CMK (cell line): Measurements from ENCODE around the gene PIK3CD.

ENCODE experiments used
- DNase-seq: peaks from one replicate; pipeline ENCODE4 v3.0.0-alpha.2; 2010; ENCODE audit warnings: low read depth

PIK3CD gene

DNA sequence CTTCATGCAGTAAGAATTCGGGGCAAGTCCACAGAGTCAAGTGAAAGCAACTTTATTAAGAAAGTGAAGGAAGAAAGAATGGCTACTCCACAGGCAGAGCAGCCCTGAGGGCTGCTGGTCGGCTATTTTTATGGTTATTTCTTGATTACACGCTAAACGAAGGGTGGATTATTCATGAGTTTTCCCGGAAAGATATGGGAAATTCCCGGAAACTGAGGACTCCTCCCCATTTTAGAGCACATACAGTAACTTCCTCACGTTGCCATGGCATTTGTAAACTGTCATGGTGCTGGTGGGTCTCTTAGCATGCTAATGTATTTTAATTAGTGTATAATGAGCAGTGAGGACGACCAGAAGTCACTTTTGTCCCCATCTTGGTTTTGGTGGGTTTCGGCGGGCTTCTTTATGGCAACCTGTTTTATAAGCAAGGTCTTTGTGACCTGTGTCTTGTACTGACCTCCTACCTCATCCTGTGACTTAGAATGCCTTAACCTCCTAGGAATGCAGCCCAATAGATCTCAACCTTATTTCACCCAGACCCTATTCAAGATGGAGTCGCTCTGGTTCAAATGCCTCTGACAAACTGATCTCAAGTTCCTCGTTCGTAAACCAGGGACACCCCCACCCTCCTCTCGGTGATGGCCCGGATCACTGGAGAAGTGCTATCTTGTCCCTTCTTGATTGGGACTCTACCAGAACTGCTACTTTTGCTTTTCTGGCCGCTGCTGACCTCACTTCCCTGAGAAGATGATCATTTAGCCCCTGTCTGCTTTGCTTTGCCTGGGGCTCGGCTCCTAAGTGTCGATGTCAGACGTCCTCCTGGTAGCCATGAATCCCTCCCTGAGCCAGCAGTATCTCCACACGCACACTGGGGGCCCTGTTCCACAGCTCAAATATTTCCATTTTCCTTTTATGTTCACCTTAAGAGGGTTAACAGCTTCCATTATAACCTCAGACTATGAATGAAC lies 123.5 kb downstream of the PIK3CD start:
- DNase-seq, result no peak

DNA sequence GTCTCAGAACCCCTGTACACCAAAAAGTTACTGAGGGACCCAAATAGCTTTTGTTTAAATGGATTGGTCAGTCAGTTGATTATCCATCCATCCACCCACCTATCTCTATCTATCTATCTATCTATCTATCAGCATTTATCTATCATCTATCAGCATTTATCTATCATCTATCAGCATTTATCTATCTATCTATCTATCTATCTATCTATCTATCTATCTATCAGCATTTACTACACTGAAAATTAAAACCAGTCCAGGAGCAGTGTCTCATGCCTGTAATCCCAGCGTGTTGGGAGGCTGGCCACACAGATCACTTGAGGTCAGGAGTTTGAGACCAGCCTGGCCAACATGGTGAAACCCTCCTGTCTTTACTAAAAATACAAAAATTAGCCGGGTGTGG lies 125.2 kb downstream of the PIK3CD start:
- no peak for DNase-seq
